Stimulated activated naive CD4-positive, alpha-beta T cell (primary cell): ENCODE measurements around the gene LUZP2.
"Not testable (repeated sequence)": the region's sequence is repeated elsewhere in the genome, so short reads cannot be mapped to it uniquely, and the experiment has no call there.

Experiments used
- DNase-seq, 6 experiments: peaks; one replicate each; lab custom pipeline; 2025; lab: John Stamatoyannopoulos, UW

LUZP2 gene

GRCh38 chr11:24820541-24820940 lies 323.7 kb downstream of the LUZP2 start:
- DNase-seq: no peak

- DNase-seq: no peak
Measured at GRCh38 chr11:24828938-24829605, 332.2 kb downstream of the LUZP2 start.

- no peak for DNase-seq
Measured at GRCh38 chr11:24833573-24833972, 336.7 kb downstream of the LUZP2 start.

GRCh38 chr11:24837112-24837511 lies 340.3 kb downstream of the LUZP2 start:
- DNase-seq: no peak

GRCh38 chr11:24842308-24842707 lies 345.5 kb downstream of the LUZP2 start:
- DNase-seq: no peak

GRCh38 chr11:24844406-24844805 lies 347.6 kb downstream of the LUZP2 start:
- DNase-seq: no peak

GRCh38 chr11:24848857-24849256 lies 352.0 kb downstream of the LUZP2 start:
- no peak for DNase-seq

- DNase-seq: no peak
Measured at GRCh38 chr11:24855951-24856350, 359.1 kb downstream of the LUZP2 start.

- no peak for DNase-seq
Measured at GRCh38 chr11:24859801-24860300, 363.0 kb downstream of the LUZP2 start.

- DNase-seq: no peak
Measured at GRCh38 chr11:24861440-24861839, 364.6 kb downstream of the LUZP2 start.

GRCh38 chr11:24866743-24867142 lies 369.9 kb downstream of the LUZP2 start:
- DNase-seq: no peak

GRCh38 chr11:24870048-24870447 lies 373.2 kb downstream of the LUZP2 start:
- DNase-seq: no peak

- DNase-seq: no peak
Measured at GRCh38 chr11:24872186-24872585, 375.3 kb downstream of the LUZP2 start.

- DNase-seq: no peak
Measured at GRCh38 chr11:24872651-24873311, 375.9 kb downstream of the LUZP2 start.

- no peak for DNase-seq
Measured at GRCh38 chr11:24880962-24881361, 384.1 kb downstream of the LUZP2 start.

GRCh38 chr11:24885580-24886173 lies 388.8 kb downstream of the LUZP2 start:
- no peak for DNase-seq

GRCh38 chr11:24886880-24887619 lies 390.2 kb downstream of the LUZP2 start:
- DNase-seq: no peak

GRCh38 chr11:24890426-24890825 lies 393.6 kb downstream of the LUZP2 start:
- DNase-seq: no peak

- DNase-seq: not testable (repeated sequence)
Measured at GRCh38 chr11:24891845-24892492, 395.1 kb downstream of the LUZP2 start.

- DNase-seq: no peak
Measured at GRCh38 chr11:24896118-24896835, 399.4 kb downstream of the LUZP2 start.

- no peak for DNase-seq
Measured at GRCh38 chr11:24900514-24900913, 403.7 kb downstream of the LUZP2 start.
